Measurements from ENCODE around the gene TM6SF1.

DNA sequence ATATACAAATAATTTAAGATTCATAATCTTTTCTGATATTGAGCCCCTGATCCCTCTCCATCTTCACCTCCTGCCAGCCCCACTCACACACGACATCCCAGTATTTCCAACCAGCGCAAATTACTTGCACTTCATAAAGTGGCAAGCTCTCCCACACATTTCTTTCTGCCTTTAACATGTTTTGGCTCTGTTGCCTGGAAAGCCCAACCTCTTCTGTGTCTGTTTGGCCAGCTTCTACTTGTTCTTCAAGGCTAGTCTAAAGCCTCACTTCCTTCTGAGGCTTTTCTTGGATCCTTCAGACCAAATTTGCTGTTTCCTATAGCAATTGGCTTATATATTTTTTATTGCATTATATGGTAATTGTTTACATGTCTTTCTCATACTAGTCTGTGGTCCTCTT, 5.1 kb upstream of the TM6SF1 start:
- no peak for TF ChIP-seq EZH2 (IDR thresholded peaks at IDR 0.05; ENCODE audit: insufficient read depth, low read length)
- TF ChIP-seq, protein P1, sequence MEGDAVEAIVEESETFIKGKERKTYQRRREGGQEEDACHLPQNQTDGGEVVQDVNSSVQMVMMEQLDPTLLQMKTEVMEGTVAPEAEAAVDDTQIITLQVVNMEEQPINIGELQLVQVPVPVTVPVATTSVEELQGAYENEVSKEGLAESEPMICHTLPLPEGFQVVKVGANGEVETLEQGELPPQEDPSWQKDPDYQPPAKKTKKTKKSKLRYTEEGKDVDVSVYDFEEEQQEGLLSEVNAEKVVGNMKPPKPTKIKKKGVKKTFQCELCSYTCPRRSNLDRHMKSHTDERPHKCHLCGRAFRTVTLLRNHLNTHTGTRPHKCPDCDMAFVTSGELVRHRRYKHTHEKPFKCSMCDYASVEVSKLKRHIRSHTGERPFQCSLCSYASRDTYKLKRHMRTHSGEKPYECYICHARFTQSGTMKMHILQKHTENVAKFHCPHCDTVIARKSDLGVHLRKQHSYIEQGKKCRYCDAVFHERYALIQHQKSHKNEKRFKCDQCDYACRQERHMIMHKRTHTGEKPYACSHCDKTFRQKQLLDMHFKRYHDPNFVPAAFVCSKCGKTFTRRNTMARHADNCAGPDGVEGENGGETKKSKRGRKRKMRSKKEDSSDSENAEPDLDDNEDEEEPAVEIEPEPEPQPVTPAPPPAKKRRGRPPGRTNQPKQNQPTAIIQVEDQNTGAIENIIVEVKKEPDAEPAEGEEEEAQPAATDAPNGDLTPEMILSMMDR (IDR thresholded peaks at IDR 0.05; ENCODE audit: insufficient read depth, low read depth, low read length), result no peak

Measured in astrocyte (in vitro differentiated cells and primary cell).